Neural progenitor cell (in vitro differentiated cells): ENCODE results near the gene MRPL16. TPM values are rescaled to one million over a fixed set of nuclear protein-coding genes. Genes with fewer than 3 reads are reported as not detected.

Experiments
- DNase-seq: peaks from one replicate; pipeline ENCODE4 v3.0.0-alpha.2; 2016; ENCODE audit warnings: low spot score
- H2AFZ ChIP-seq: fragments of 200-600 bp; sonication (generic); replicated peaks from 2 replicates; pipeline ENCODE4 v1.6.1; 2016; ENCODE audit warnings: antibody characterized with exemption
- H3F3A ChIP-seq: fragments of 200-600 bp; sonication (generic); 2 replicates; pipeline ENCODE4 v1.6.1; 2016; ENCODE audit warnings: antibody characterized with exemption, low read depth
- H3K27ac ChIP-seq: fragments of 200-600 bp; sonication (generic); 2 replicates; pipeline ENCODE4 v1.5.1; 2016; ENCODE audit warnings: mild to moderate bottlenecking
- H3K27me3 ChIP-seq: fragments of 200-600 bp; sonication (generic); 2 replicates; pipeline ENCODE4 v1.6.1; 2016; ENCODE audit warnings: mild to moderate bottlenecking, moderate library complexity
- H3K36me3 ChIP-seq: fragments of 200-600 bp; sonication (generic); 2 replicates; pipeline ENCODE4 v1.5.1; 2016
- H3K4me1 ChIP-seq: fragments of 200-600 bp; sonication (generic); 2 replicates; pipeline ENCODE4 v1.6.1; 2016; ENCODE audit warnings: mixed run types
- H3K4me2 ChIP-seq: fragments of 200-600 bp; sonication (generic); 2 replicates; pipeline ENCODE4 v1.6.1; 2016
- H3K4me3 ChIP-seq: fragments of 200-600 bp; sonication (generic); 2 replicates; pipeline ENCODE4 v1.5.1; 2016
- H3K79me2 ChIP-seq: fragments of 200-600 bp; sonication (generic); 2 replicates; pipeline ENCODE4 v1.6.1; 2016; ENCODE audit warnings: low read depth
- H3K9ac ChIP-seq: fragments of 200-600 bp; sonication (generic); 2 replicates; pipeline ENCODE4 v1.6.1; 2016
- H3K9me3 ChIP-seq: fragments of 200-600 bp; sonication (generic); 2 replicates; pipeline ENCODE4 v1.5.1; 2016; ENCODE audit warnings: low read depth
- H4K20me1 ChIP-seq: fragments of 200-600 bp; sonication (generic); 2 replicates; pipeline ENCODE4 v1.6.1; 2016; ENCODE audit warnings: low read depth
- H3K27ac Mint-ChIP-seq: 3 replicates; pipeline ENCODE4 v1.8.0; 2021; ENCODE audit warnings: mixed read lengths
- H3K27me3 Mint-ChIP-seq: 2 replicates; pipeline ENCODE4 v1.8.0; 2022; ENCODE audit warnings: low read depth, mild to moderate bottlenecking, inconsistent platforms, moderate library complexity, mixed read lengths; ENCODE audit not compliant: insufficient read depth
- H3K36me3 Mint-ChIP-seq: 3 replicates; pipeline ENCODE4 v1.8.0; 2021; ENCODE audit warnings: mixed read lengths
- H3K4me1 Mint-ChIP-seq: 3 replicates; pipeline ENCODE4 v1.8.0; 2021; ENCODE audit warnings: mixed read lengths
- H3K4me3 Mint-ChIP-seq: 3 replicates; pipeline ENCODE4 v1.8.0; 2021; ENCODE audit warnings: mild to moderate bottlenecking, moderate library complexity, mixed read lengths
- H3K9me3 Mint-ChIP-seq: 3 replicates; pipeline ENCODE4 v1.8.0; 2020; ENCODE audit warnings: mixed read lengths
- CTCF ChIP-seq: fragments of 200-600 bp; sonication (generic); IDR thresholded peaks from 2 replicates; pipeline ENCODE4 v1.5.1; 2017; ENCODE audit warnings: antibody characterized with exemption, mild to moderate bottlenecking
- EZH2 ChIP-seq: fragments of 200-600 bp; sonication (generic); IDR thresholded peaks from 2 replicates; pipeline ENCODE4 v1.6.1; 2017; ENCODE audit warnings: antibody characterized with exemption, mild to moderate bottlenecking, moderate library complexity
- EZH2phosphoT487 ChIP-seq: fragments of 200-600 bp; sonication (generic); IDR thresholded peaks from 2 replicates; pipeline ENCODE4 v1.6.1; 2017; ENCODE audit warnings: antibody characterized with exemption
- total RNA-seq: library from RNA; depleted of rRNA; stranded (reverse); fragments of >200 nt; gene quantifications from 2 replicates; pipeline ENCODE4 v1.2.3, GENCODE V29; 2015; ENCODE audit warnings: low replicate concordance

The MRPL16 gene
- total RNA-seq, 1 donor from 2014 or later: 49.8 TPM

GRCh38 chr11:59846556-59846955 lies 36.0 kb upstream of the MRPL16 start:
- DNase-seq: no peak
- Histone ChIP-seq H3K4me2 (no peak overlapping the region), H3K36me3 (no peaks in the 10 kb centered on the region), H3K4me3 (no peak overlapping the region), H4K20me1 (no peaks in the 10 kb centered on the region), H3K79me2 (no peaks in the 10 kb centered on the region), H3K9ac (no peak overlapping the region), H3K4me1 (no peaks in the 10 kb centered on the region), H3K27me3 (no peaks in the 10 kb centered on the region), H3F3A (no peaks in the 10 kb centered on the region), H3K9me3 (no peaks in the 10 kb centered on the region), H2AFZ (no peak overlapping the region), H3K27ac (no peak overlapping the region)
- H3K36me3 Mint-ChIP-seq: no peaks in the 10 kb centered on the region
- H3K4me1 Mint-ChIP-seq: no peaks in the 10 kb centered on the region
- H3K4me3 Mint-ChIP-seq: no peak overlapping the region
- H3K27ac Mint-ChIP-seq: no peak overlapping the region
- TF ChIP-seq EZH2phosphoT487 (no peak), CTCF (no peak), EZH2 (no peak)
- H3K27me3 Mint-ChIP-seq: peaks cover 4% of the 10 kb centered on the region
- H3K9me3 Mint-ChIP-seq: no peaks in the 10 kb centered on the region

DNA sequence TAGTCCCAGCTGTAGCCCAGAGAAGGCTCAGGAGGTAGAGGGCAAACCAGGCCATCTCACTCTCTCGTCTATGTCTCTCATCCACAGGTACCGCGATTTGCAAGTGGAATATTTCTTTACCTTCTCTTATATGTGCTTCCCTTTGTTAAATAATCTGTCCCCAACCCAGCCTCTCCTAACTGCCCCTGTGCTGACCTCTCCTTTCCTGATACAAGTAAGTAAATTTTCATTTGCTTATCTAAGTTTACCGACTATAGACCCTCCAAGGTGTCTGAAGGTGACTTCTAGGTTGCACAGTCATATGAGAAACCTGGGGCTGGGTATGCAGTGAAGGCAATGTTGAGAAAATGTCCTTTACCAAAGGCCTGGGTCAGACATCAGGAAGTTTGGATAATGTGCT lies 34.8 kb upstream of the MRPL16 start, which contains the start of gene CBLIF:
CBLIF (minus strand) TSS at position 101 of the 400 bp plus-strand sequence; CDS start at position 55, 46 bp downstream.
- no peak within 1 kb of the TSS for H3K4me2 ChIP-seq
- no peak within 1 kb of the TSS for H3K27ac ChIP-seq
- no peak within 1 kb of the TSS for H3K4me3 ChIP-seq
- no peaks in the 10 kb centered on the region for H3K36me3 Mint-ChIP-seq
- H3F3A ChIP-seq: no peaks in the 10 kb centered on the region
- TF ChIP-seq EZH2phosphoT487: no peak
- no peak for TF ChIP-seq CTCF
- no peak for TF ChIP-seq EZH2
- H3K36me3 ChIP-seq: no peaks in the 10 kb centered on the region
- no peaks in the 10 kb centered on the region for H3K9me3 ChIP-seq
- no peak within 1 kb of the TSS for H3K4me3 Mint-ChIP-seq
- H3K79me2 ChIP-seq: no peaks in the 10 kb centered on the region
- no peaks in the 10 kb centered on the region for H3K4me1 ChIP-seq
- no peak within 1 kb of the TSS for H3K27ac Mint-ChIP-seq
- H3K9ac ChIP-seq: no peak within 1 kb of the TSS
- no peaks in the 10 kb centered on the region for H3K9me3 Mint-ChIP-seq
- H3K4me1 Mint-ChIP-seq: no peaks in the 10 kb centered on the region
- no peaks in the 10 kb centered on the region for H3K27me3 ChIP-seq
- H2AFZ ChIP-seq: no peak within 1 kb of the TSS
- no peak for DNase-seq
- peaks cover 4% of the 10 kb centered on the region for H3K27me3 Mint-ChIP-seq
- no peaks in the 10 kb centered on the region for H4K20me1 ChIP-seq

DNA sequence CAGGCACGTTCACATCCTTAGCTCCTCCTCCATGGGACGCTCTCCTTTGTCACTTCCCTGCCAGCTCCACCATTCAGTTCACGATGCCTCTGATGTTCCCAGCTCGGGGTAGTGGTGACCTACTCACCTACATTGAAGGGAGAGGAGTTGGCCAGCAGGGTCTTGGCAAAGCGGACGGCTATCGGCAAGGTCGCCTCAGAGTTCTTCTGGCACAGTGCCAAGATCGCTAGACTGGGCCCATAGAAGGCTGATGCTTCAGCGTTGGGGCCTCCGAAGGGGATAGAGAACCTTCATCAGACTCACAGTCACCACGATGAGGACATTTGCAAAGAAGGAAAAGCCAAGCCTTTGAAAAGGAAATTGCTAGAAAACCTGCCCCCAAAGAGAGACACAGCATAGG lies 31.7 kb upstream of the MRPL16 start:
- Histone ChIP-seq H4K20me1 (no peaks in the 10 kb centered on the region), H3K4me3 (no peak overlapping the region), H3K9ac (no peak overlapping the region), H3K9me3 (no peaks in the 10 kb centered on the region), H2AFZ (no peak overlapping the region), H3K4me1 (no peaks in the 10 kb centered on the region), H3K79me2 (no peaks in the 10 kb centered on the region), H3F3A (no peaks in the 10 kb centered on the region), H3K4me2 (no peak overlapping the region), H3K27ac (no peak overlapping the region), H3K36me3 (no peaks in the 10 kb centered on the region), H3K27me3 (no peaks in the 10 kb centered on the region)
- no peak for DNase-seq
- Mint-ChIP-seq H3K4me3 (no peak overlapping the region), H3K36me3 (no peaks in the 10 kb centered on the region), H3K27me3 (peaks cover 4% of the 10 kb centered on the region), H3K4me1 (no peaks in the 10 kb centered on the region), H3K27ac (no peak overlapping the region), H3K9me3 (no peaks in the 10 kb centered on the region)
- TF ChIP-seq EZH2phosphoT487 (no peak), CTCF (no peak), EZH2 (no peak)
